Measurements from ENCODE around the gene MAPKAPK3. TPM values are rescaled to one million over a fixed set of nuclear protein-coding genes. Genes with fewer than 3 reads are reported as not detected.
"Not testable (repeated sequence)": the region's sequence is repeated elsewhere in the genome, so short reads cannot be mapped to it uniquely, and the experiment has no call there.

MAPKAPK3 gene
- total RNA-seq, 1 donor from 2014 or later: 38.1 TPM

GRCh38 chr3:50662408-50662807 is 45.5 kb downstream of the MAPKAPK3 start:
- Histone ChIP-seq H3K4me1 (no peaks in the 10 kb centered on the region), H3K36me3 (no peaks in the 10 kb centered on the region), H3K27ac (no peak overlapping the region), H3K27me3 (no peaks in the 10 kb centered on the region), H3K4me3 (no peak overlapping the region), H3K9me3 (no peaks in the 10 kb centered on the region)
- TF ChIP-seq POLR2A (IDR thresholded peaks at IDR 0.05) (no peak), CTCF (IDR thresholded peaks at IDR 0.05) (no peak), POLR2AphosphoS5 (IDR thresholded peaks at IDR 0.05; ENCODE audit: insufficient read depth in 1 of 2, low read depth in 1 of 2) (no peak)
- intact Hi-C loops (cut with DNase I): no loop called here
- DNase-seq (ENCODE audit: extremely low spot score in 2 of 2): peak; percentile 44 to 72

DNA sequence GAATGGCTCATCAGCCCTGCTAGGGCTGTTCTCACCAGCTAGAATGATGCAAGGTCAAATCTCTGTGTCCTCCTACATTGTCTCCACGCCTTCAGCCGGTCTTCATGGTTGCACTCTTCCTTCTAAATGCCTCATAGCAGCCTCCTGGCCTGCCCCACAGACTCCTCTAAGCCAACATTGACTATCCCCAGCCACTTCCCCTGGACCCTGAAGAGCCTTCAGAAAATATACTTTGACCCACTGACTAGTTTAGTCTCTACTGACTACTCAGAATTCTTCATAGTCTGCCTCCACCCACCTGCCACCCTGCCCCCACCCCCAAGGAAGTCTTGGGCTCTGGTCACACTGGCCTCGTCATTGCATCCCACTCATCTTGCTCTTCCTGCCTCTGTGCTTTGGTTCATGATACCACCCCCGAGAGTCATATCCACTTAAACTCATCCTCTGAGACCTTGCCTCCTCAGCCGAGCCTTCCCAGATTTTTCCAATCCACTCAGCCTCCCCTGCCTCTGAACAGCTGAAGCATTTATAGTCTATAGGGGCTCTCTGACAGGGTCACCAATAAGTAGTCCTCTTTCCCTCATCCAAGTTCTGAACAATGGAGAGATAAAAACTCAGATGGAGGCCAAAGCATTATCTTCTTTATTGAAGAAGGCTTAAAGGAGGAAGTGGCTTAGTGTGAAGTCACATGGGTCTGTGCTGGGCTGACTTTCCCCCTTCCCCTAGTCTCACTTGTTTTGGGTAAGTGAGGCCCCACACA is 48.3 kb downstream of the MAPKAPK3 start:
- Histone ChIP-seq H3K27ac (no peak overlapping the region), H3K27me3 (no peaks in the 10 kb centered on the region), H3K36me3 (no peaks in the 10 kb centered on the region), H3K9me3 (no peaks in the 10 kb centered on the region), H3K4me1 (no peaks in the 10 kb centered on the region), H3K4me3 (no peak overlapping the region)
- peak; percentile 64 to 74 for DNase-seq (ENCODE audit: extremely low spot score in 2 of 2)
- intact Hi-C loops (cut with DNase I): no loop called here
- TF ChIP-seq CTCF (IDR thresholded peaks at IDR 0.05) (no peak), POLR2A (IDR thresholded peaks at IDR 0.05) (no peak), POLR2AphosphoS5 (IDR thresholded peaks at IDR 0.05; ENCODE audit: insufficient read depth in 1 of 2, low read depth in 1 of 2) (no peak)

GRCh38 chr3:50665841-50666115 is 48.8 kb downstream of the MAPKAPK3 start:
- intact Hi-C loops (cut with DNase I): not testable (repeated sequence)

DNA sequence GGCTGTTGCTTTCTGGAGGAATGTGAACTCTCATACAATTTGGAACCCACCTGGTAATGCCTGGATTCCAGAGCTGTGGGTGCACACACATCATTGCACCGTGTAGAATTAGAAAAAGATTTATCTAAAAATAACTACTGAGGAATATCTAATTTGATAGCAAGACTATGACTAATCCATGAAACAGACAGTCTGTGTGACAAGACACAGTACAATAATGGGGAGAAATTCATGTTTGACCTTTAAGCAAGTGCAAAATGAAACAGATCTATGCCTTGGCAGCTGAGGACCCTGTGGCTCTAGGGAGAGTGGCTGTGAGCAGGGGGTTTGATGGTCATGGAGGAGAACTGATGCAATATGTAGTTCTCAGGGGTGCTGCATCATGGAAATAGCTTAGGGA is 49.9 kb downstream of the MAPKAPK3 start:
- Histone ChIP-seq H3K9me3 (no peaks in the 10 kb centered on the region), H3K4me3 (no peak overlapping the region), H3K4me1 (no peaks in the 10 kb centered on the region), H3K36me3 (no peaks in the 10 kb centered on the region), H3K27ac (no peak overlapping the region), H3K27me3 (no peaks in the 10 kb centered on the region)
- intact Hi-C loops (cut with DNase I): no loop called here
- TF ChIP-seq POLR2A (IDR thresholded peaks at IDR 0.05) (no peak), POLR2AphosphoS5 (IDR thresholded peaks at IDR 0.05; ENCODE audit: insufficient read depth in 1 of 2, low read depth in 1 of 2) (no peak), CTCF (IDR thresholded peaks at IDR 0.05) (no peak)
- DNase-seq (ENCODE audit: extremely low spot score in 2 of 2): no peak

More at GRCh38 chr3:50665841-50666115, 48.8 kb downstream of the MAPKAPK3 start:
- H3K36me3 ChIP-seq, H3K9me3 ChIP-seq, H3K4me1 ChIP-seq, H3K4me3 ChIP-seq, H3K27me3 ChIP-seq, H3K27ac ChIP-seq: not testable (repeated sequence)
- DNase-seq (ENCODE audit: extremely low spot score in 2 of 2): peak in 1 of 2 donors; percentile 65

- H3K4me1 ChIP-seq: peaks cover 5% of the 10 kb centered on the region
- DNase-seq (ENCODE audit: extremely low spot score in 2 of 2): no peak
- no peaks in the 10 kb centered on the region for H3K36me3 ChIP-seq
- no peak for TF ChIP-seq POLR2A (IDR thresholded peaks at IDR 0.05)
- TF ChIP-seq POLR2AphosphoS5 (IDR thresholded peaks at IDR 0.05; ENCODE audit: insufficient read depth in 1 of 2, low read depth in 1 of 2): no peak
- no peak for TF ChIP-seq CTCF (IDR thresholded peaks at IDR 0.05)
- H3K27ac ChIP-seq: no peak overlapping the region
- intact Hi-C loops (cut with DNase I): no loop called here
- no peaks in the 10 kb centered on the region for H3K27me3 ChIP-seq
- H3K9me3 ChIP-seq: no peaks in the 10 kb centered on the region
- H3K4me3 ChIP-seq: no peak overlapping the region
Measured at GRCh38 chr3:50671331-50671730, 54.4 kb downstream of the MAPKAPK3 start.

Data from vagina (tissue), 2 donors.